Measurements from ENCODE around the gene CSNK2B.

The CSNK2B gene

GRCh38 chr6:31717499-31718222, 51.8 kb downstream of the CSNK2B start:
- DNase-seq, result no peak

- DNase-seq, result no peak
Observed at GRCh38 chr6:31718265-31718664, 52.4 kb downstream of the CSNK2B start.

GRCh38 chr6:31719001-31719400, 53.1 kb downstream of the CSNK2B start:
- DNase-seq, result no peak

All from fibroblast of upper back skin (primary cell).